Medulla oblongata (tissue), 1 donor: ENCODE data around the gene XRCC6.
"Not testable (repeated sequence)": the region's sequence is repeated elsewhere in the genome, so short reads cannot be mapped to it uniquely, and the experiment has no call there.

Experiments used
- DNase-seq: peaks from one replicate; pipeline ENCODE4 v3.0.0-alpha.2; 2015; ENCODE audit errors: extremely low spot score

Gene XRCC6

GRCh38 chr22:41650821-41651220 is 29.7 kb downstream of the XRCC6 start:
- no peak for DNase-seq

DNA sequence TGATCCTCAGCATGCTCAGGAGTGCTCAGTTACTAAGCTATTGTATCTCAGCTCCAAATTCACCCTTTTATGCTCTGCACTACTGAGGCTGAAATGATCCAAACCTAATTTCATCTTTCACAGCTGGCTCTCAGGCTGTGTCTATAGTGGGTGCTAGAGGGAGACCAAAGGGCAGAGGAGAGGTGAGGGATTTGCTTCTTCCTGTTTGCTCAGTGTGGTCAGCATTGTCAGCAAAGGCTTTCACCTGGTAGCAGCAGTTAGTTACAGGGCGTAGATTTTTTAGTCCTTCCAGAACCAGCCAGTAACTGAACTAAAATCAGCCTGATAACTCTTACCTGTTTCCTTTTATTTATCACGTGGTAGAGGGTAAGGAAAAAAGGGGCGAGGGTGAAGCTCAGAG is 33.2 kb downstream of the XRCC6 start:
- DNase-seq, result no peak

- no peak for DNase-seq
Measured at GRCh38 chr22:41656556-41656955, 35.5 kb downstream of the XRCC6 start.

- DNase-seq, result no peak
Measured at GRCh38 chr22:41657709-41658108, 36.6 kb downstream of the XRCC6 start.

DNA sequence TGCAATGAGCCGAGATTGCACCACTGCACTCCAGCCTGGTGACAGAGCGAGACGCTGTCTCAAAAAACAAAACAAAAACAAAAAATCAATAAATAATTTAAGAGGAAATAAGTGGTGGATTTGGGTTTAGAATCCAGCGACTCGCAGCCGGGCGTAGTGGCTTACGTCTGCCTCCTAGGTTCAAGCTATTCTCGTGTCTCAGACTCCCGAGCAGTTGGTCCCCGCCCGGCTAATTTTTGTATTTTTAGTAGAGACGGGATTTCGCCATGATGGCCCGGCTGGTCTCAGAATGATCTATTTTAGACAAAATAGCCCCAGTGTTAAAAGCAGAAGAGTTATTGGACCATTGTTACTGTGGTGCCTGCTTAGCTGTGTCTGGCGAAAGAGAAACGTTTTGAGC is 37.8 kb downstream of the XRCC6 start:
- no peak for DNase-seq

DNA sequence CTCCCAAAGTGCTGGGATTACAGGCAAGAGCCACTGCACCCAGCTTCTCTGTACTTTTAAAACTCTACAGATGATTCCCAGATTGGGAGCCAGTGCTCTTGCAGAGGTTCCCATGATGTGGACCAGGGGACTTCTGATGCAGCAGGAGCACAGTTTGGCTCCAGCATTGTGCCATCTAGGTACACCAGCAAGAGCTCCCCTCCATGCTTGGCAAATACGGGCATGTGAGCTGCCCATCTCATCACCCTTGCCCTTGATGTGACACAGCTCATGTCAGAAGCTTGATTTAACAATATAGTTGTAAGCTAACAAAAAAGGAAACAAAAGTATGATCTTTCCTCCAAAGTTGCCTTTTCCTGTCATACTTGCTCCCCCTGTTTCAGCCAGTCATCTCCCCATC is 38.8 kb downstream of the XRCC6 start:
- DNase-seq, result no peak

- no peak for DNase-seq
Measured at GRCh38 chr22:41660416-41660815, 39.3 kb downstream of the XRCC6 start.

DNA sequence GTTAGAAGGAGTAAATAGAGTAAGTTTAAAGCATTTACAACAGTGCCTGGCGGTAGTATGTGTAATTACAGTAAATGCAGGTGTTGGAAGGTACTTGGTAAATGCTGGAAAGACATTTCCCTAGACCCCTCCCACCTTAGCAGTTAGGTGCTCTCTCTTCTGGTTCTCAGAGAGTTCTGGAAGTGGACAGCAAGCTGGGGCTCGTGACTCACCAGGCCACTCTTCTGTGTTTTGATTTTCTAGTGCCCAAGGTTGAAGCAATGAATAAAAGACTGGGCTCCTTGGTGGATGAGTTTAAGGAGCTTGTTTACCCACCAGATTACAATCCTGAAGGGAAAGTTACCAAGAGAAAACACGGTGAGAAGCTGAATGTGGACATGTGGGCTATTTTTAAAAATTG is 40.0 kb downstream of the XRCC6 start:
- no peak for DNase-seq

DNA sequence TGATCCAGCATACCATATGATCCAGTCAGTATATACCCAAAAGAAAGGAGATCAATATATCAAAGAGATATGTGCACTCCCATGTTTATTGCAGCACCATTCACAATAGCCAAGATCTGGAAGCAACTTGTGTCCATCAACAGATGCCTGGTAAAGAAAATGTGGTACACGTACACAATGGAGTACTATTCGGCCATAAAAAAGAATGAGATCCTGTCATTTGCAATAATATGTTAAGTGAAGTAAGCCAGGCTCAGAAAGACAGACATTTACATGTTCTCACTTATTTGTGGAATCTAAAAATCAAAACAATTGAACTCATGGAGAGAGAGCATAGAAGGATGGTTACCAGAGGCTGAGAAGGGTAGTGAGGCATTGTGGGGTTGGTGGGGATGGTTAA is 40.6 kb downstream of the XRCC6 start:
- no peak for DNase-seq

DNA sequence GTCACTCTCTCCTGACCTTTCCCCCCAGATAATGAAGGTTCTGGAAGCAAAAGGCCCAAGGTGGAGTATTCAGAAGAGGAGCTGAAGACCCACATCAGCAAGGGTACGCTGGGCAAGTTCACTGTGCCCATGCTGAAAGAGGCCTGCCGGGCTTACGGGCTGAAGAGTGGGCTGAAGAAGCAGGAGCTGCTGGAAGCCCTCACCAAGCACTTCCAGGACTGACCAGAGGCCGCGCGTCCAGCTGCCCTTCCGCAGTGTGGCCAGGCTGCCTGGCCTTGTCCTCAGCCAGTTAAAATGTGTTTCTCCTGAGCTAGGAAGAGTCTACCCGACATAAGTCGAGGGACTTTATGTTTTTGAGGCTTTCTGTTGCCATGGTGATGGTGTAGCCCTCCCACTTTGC is 42.5 kb downstream of the XRCC6 start:
- DNase-seq, result not testable (repeated sequence)

GRCh38 chr22:41664490-41664889 is 43.4 kb downstream of the XRCC6 start:
- DNase-seq, result no peak

DNA sequence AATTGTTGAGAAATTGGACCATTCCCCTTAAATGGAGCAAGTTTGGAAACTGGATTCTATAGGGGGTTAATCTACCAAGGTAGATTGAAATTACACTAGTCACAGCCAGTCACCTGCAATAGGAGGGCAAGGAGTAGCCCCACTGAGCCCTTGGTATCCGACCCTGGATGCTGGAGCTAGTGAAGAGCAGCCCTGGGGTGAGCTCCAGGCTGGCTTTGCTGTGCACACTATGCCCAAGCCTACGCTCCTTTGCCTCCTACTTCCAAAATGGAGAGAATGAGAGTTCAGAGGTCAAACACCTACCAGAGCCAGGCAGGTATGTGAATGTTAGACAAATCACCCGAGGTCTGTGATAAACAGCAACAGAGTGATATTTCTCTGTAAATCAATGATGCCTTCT is 43.9 kb downstream of the XRCC6 start:
- no peak for DNase-seq

DNA sequence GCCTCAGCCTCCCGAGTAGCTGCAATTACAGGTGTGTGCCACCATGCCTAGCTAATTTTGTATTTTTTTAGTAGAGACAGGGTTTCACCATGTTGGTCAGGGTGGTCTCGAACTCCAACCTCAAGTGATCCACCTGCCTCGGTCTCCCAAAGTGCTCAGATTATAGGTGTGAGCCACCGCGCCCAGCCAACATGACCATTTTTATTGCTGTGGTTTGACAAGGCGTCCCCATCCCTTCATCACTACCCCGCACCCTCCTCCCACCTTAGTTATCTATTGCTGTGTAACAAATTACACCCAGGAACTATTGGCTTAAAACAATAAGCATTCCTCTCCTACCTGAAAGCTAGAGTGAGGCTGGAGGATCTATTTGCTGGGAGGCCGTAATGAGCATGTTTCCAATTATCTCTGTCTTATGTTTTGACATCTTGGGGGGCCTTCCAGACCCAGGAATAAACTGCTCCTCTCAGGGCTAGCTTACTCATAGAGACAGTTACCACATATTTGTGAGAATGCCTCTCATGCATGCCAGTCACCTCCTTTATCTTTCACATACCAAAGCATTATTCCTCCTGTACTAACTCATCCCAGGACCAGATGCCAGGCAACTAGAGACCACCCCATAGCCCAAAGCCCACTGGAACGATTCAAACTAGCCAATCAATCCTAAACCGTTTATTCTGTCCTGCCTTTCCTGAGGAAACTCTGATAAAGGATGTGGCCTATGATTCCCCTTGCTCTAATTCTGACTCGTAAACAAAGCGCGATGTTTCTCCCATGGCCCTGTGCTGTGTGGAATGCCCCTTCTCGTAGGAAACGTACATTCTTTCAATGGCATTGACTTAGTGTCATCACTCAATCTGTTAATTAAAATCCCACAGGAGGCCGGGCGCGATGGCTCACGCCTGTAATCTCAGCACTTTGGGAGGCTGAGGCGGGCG is 48.1 kb downstream of the XRCC6 start:
- DNase-seq, result no peak

DNA sequence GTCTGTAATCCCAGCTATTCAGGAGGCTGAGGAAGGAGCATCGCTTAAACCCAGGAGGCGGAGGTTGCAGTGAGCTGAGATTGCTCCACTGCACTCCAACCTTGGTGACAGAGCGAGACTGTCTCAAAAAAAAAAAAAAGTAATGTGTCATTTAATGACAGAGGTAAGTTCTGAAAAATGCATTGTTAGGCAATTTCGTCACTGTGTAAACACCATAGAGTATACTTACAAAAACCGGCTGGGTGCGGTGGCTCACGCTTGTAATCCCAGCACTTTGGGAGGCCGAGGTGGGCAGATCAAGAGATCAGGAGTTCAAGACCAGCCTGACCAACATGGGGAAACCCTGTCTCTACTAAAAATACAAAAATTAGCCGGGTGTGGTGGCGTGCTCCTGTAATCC is 51.0 kb downstream of the XRCC6 start:
- DNase-seq, result not testable (repeated sequence)

GRCh38 chr22:41672780-41673509 is 51.9 kb downstream of the XRCC6 start:
- no peak for DNase-seq

DNA sequence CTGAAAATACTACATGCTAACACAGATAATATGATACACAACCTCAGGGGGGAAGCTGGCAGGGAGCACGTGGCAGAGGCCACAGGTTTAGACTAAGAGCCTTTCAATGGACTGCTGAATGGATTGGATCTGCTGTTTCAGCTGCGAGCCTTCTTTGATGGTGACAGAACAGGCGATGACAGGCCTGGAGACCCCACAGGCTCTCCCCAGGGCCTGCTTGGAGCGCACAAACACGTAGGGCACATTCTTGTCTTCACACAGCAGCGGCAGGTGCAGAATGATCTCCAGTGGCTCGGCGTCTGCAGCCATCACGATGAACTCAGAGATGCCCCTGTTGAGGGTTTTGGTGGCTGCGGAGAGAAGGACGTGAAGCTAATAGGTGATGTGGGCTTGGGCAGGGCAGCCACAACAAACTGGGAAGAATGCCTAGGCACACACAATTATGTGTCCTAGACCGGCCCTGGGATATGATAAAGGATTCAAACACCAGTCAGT is 53.8 kb downstream of the XRCC6 start:
- DNase-seq, result no peak

DNA sequence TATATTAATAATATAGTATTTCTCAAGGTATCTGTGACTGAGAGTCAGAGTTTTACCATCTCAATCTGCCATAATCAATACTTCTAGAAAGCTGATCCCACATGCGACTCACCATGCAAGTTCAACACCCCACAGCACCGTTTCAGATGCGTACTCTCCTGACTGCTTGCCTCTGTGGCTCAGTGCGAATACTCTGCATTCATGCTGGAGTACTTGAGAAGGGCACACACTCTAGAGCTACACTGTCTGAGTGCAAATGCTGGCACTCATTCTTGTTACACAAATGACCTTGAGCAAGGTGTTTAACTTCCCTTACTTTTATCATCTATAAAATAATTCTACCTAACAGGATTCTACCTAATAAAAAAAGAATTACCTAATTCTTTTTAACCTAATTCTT is 55.0 kb downstream of the XRCC6 start:
- no peak for DNase-seq

- no peak for DNase-seq
Measured at GRCh38 chr22:41681616-41682015, 60.5 kb downstream of the XRCC6 start.

DNA sequence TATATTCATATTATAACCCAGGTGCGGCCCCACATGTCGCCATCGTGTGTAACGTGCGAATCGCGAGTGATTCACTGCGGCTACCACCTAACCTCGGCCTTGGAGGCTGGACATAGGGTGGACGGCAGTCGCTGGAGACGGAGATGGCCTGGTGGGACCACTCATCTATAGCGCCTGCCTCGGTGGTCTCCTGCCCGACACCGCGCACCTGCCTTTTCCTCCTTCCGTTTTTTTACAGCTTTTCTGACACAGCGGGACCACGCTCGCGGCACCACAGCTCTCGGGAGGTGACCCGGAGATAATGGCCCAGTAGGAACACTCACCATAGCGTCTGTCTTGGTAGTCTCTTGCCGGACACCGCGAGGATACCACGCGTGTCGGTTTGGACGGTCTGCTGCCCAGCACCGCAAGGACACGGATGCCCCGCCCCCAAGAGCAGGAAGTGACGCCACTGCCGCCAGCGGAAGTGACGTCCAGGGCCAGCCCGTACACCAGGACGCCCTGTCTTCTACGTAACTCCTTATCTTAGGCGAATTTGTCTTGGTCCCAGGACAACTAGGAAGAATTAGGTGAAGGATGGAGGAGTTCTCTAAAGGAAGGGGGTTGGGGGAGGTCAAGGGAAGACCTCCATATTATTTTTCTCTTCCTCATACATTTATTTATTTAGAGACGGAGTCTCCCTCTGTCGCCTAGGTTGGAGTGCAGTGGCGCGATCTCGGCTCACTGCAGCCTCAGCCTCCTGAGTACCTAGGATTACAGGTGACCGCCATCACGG is 61.1 kb downstream of the XRCC6 start:
- DNase-seq, result peak; percentile 83

DNA sequence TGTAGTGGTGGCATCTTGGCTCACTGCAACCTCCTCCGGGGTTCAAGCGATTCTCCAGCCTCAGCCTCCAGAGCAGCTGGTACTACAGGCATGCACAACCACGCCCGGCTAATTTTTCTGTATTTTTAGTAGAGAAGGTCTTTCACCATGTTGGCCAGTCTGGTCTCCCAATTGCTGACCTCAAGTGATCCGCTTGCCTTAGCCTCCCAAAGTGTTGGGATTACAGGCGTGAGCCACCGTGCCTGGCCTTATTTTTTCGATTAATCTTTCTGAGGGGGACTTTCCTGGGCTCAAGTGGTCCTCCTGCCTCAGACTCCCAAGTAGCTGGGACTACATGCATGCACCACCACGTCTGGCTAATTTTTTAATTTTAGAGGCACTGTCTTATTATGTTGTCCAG is 62.0 kb downstream of the XRCC6 start:
- DNase-seq, result no peak

GRCh38 chr22:41683616-41684015 is 62.5 kb downstream of the XRCC6 start:
- DNase-seq, result no peak

- DNase-seq, result no peak
Measured at GRCh38 chr22:41684194-41684593, 63.1 kb downstream of the XRCC6 start.
